Heart left ventricle (tissue), 16 donors: ENCODE results near the gene ITIH5. TPM values are rescaled to one million over a fixed set of nuclear protein-coding genes. Genes with fewer than 3 reads are reported as not detected.

Source experiments
- ATAC-seq, 4 donors: fragments of 200-7000 bp; cut with Tn5 transposase; one replicate each; pipeline ENCODE4 v1.9.1; 2020 to 2022; ENCODE audit warnings: moderate library complexity in 4 of 4, mild to moderate bottlenecking in 3 of 4, moderate number of reproducible peaks in 1 of 4
- DNase-seq, 5 donors: peaks; one replicate each; pipeline ENCODE4 v3.0.0-alpha.2; 2020
- H3K27ac ChIP-seq, 12 donors: fragments of 200-600 bp; sonication (generic) in 4 of 12; one replicate each; pipeline versions ENCODE4 v1.5.0 to v1.8.0; 2016 to 2022; ENCODE audit warnings: mild to moderate bottlenecking in 2 of 12
- H3K27me3 ChIP-seq, 9 donors: fragments of 200-600 bp; sonication (generic) in 2 of 9; one replicate each; pipeline versions ENCODE4 v1.5.1 to v1.8.0; 2016 to 2022; ENCODE audit warnings: mild to moderate bottlenecking in 3 of 9
- H3K36me3 ChIP-seq, 9 donors: fragments of 200-600 bp; sonication (generic) in 2 of 9; one replicate each; pipeline versions ENCODE4 v1.5.0 to v1.8.0; 2018 to 2022; ENCODE audit warnings: mild to moderate bottlenecking in 2 of 9
- H3K4me1 ChIP-seq, 12 donors: fragments of 200-600 bp; sonication (generic) in 4 of 12; one replicate each; pipeline versions ENCODE4 v1.5.0 to v1.8.0; 2016 to 2022; ENCODE audit warnings: mild to moderate bottlenecking in 3 of 12
- H3K4me3 ChIP-seq, 12 donors: fragments of 200-600 bp; sonication (generic) in 4 of 12; one replicate each; pipeline versions ENCODE4 v1.5.0 to v1.8.0; 2017 to 2022; ENCODE audit warnings: mild to moderate bottlenecking in 9 of 12, moderate library complexity in 4 of 12
- H3K9me3 ChIP-seq, 12 donors: fragments of 200-600 bp; sonication (generic) in 4 of 12; one replicate each; pipeline versions ENCODE4 v1.5.0 to v1.8.0; 2016 to 2022; ENCODE audit warnings: mild to moderate bottlenecking in 1 of 12
- CTCF ChIP-seq, 12 donors: fragments of 200-600 bp; sonication (generic) in 4 of 12; IDR thresholded peaks; one replicate each; pipeline versions ENCODE4 v1.5.0 to v1.8.0; 2018 to 2022; ENCODE audit warnings: antibody characterized with exemption in 12 of 12, mild to moderate bottlenecking in 5 of 12
- POLR2A ChIP-seq, 2 donors: fragments of 450-650 bp; IDR thresholded peaks; one replicate each; pipeline ENCODE4 v1.6.1; 2017; ENCODE audit warnings: antibody characterized with exemption in 2 of 2, mild to moderate bottlenecking in 2 of 2, moderate library complexity in 2 of 2
- WGBS, 4 donors: extraction: QIAGEN DNeasy Blood & Tissue Kit in 2 of 4; methylation state at CpG; one replicate each; pipeline versions ENCODE4 v1.1.5 to v1.1.7; 2013 to 2018; 5-methylcytosine and 5-hydroxymethylcytosine counted together
- intact Hi-C, 10 donors: fragments of 100-400 bp; cut with DNase I; formaldehyde crosslinking; loops; one replicate each; pipeline versions ENCODE4 v1.11.1 to v1.14.2; 2022
- polyA plus RNA-seq, 2 donors: library from polyadenylated mRNA; stranded (reverse); fragments of 200-250 nt; gene quantifications; one replicate each; pipeline ENCODE4 v1.2.3, GENCODE V29; 2013
- total RNA-seq, 9 donors: library from RNA; depleted of rRNA in 2 of 9; stranded (reverse); fragments of >200 nt in 2 of 9; fragmentation: NEBNext Ultra II Directional in 3 of 9; extraction: Animal tissue kit (Norgen Biotek cat#: 25700) in 3 of 9; gene quantifications; one replicate each; pipeline versions ENCODE4 v1.1.0 to v1.2.4, GENCODE V29; 2016 to 2023
- donor health status: ischemic (EF 13 %, LVEDD 7.1; RV severe dilation, severe dysfunction).
- donor health status: healthy with polysubstance abuse.
- donor health status: DM: no; HTN: yes; CAD: no.
- donor health status: DM: no; HTN: no; CAD: no.
- donor health status: ischemic (EF 25% LVEDD 6.9; RV normal size, moderate dysfunction).
- donor health status: ischemic (EF 25% LVEDD 5.7; RV mildly dilated, moderate dysfunction).
- donor health status: healthy.
- donor health status: DM: yes; HTN: yes; CAD: no.
- donor health status: ischemic (EF 35%, LVEDD 5.7; RV mildly dilated, moderate dysfunction).
- donor health status: nonischemic (EF 11% LVEDD 7.7; RV severe dilation, severe dysfunction).
- donor health status: DM: yes; HTN: yes; CAD: no.
- donor health status: PGD.
- donor health status: ischemic (EF 29% LVEDD 5.4; RV normal size, mild dysfunction).
- donor health status: nonischemic (EF 23%, LVEDD 6.1; RV moderate dilation, normal function).

ITIH5 gene
- total and polyA plus RNA-seq, 11 donors = 2.7 to 20.4 (median 7.1) TPM

- Histone ChIP-seq H3K36me3 (no peaks in the 10 kb centered on the region), H3K4me1 (peaks cover 0 to 18% (median 4%) of the 10 kb centered on the region in 12 donors), H3K27me3 (no peaks in the 10 kb centered on the region), H3K4me3 (no peak overlapping the region), H3K9me3 (peaks cover 0 to 13% (median 0%) of the 10 kb centered on the region in 12 donors), H3K27ac (no peak overlapping the region)
- TF ChIP-seq CTCF (IDR thresholded peaks at IDR 0.05) = no peak
- TF ChIP-seq POLR2A (IDR thresholded peaks at IDR 0.05) = no peak
- ATAC-seq (no peak), DNase-seq (no peak)
- intact Hi-C loops = loop anchor here in 3 of 10 donors (10.0 kb wide), 3 partner anchors 68 to 1748 kb away; no protein-coding TSS in a partner anchor
- 66 to 84% (median 81%) methylated on average over 3 of the region's 3 CpGs for WGBS, 4 donors
Measured at GRCh38 chr10:7537126-7537525, 129.6 kb downstream of the ITIH5 start.

- no peak for ATAC-seq
- TF ChIP-seq CTCF (IDR thresholded peaks at IDR 0.05) = no peak
- TF ChIP-seq POLR2A (IDR thresholded peaks at IDR 0.05) = no peak
- no peak overlapping the region for H3K4me3 ChIP-seq
- no peaks in the 10 kb centered on the region for H3K4me1 ChIP-seq
- intact Hi-C loops = loop anchor here in 3 of 10 donors (10.0 kb wide), 3 partner anchors 70 to 1750 kb away; no protein-coding TSS in a partner anchor
- H3K27ac ChIP-seq = no peak overlapping the region
- 70 to 76% (median 71%) methylated on average over 5 of the region's 5 CpGs for WGBS, 4 donors
- H3K27me3 ChIP-seq = peaks cover 0 to 5% (median 0%) of the 10 kb centered on the region in 9 donors
- H3K36me3 ChIP-seq = no peaks in the 10 kb centered on the region
- DNase-seq = no peak
- peaks cover 0 to 13% (median 0%) of the 10 kb centered on the region in 12 donors for H3K9me3 ChIP-seq
Measured at GRCh38 chr10:7534480-7534852, 132.3 kb downstream of the ITIH5 start.

GRCh38 chr10:7533657-7534479, 132.9 kb downstream of the ITIH5 start:
- Histone ChIP-seq H3K4me3 (no peak overlapping the region), H3K27ac (no peak overlapping the region), H3K9me3 (peaks cover 0 to 10% (median 0%) of the 10 kb centered on the region in 12 donors), H3K4me1 (no peaks in the 10 kb centered on the region), H3K36me3 (no peaks in the 10 kb centered on the region), H3K27me3 (peaks cover 0 to 5% (median 0%) of the 10 kb centered on the region in 9 donors)
- no peak for ATAC-seq
- DNase-seq = no peak
- intact Hi-C loops = loop anchor here in 3 of 10 donors (10.0 kb wide), 3 partner anchors 71 to 1751 kb away; no protein-coding TSS in a partner anchor
- TF ChIP-seq CTCF (IDR thresholded peaks at IDR 0.05) (no peak), POLR2A (IDR thresholded peaks at IDR 0.05) (no peak)
- 73 to 88% (median 87%) methylated on average over 7 of the region's 7 CpGs for WGBS, 4 donors

GRCh38 chr10:7532723-7533498, 133.9 kb downstream of the ITIH5 start:
- no peak for ATAC-seq
- no peak for TF ChIP-seq CTCF (IDR thresholded peaks at IDR 0.05)
- TF ChIP-seq POLR2A (IDR thresholded peaks at IDR 0.05) = no peak
- H3K27me3 ChIP-seq = peaks cover 0 to 6% (median 0%) of the 10 kb centered on the region in 9 donors
- no peak overlapping the region for H3K27ac ChIP-seq
- H3K36me3 ChIP-seq = no peaks in the 10 kb centered on the region
- H3K4me3 ChIP-seq = no peak overlapping the region
- intact Hi-C loops = loop anchor here in 3 of 10 donors (10.0 kb wide), 3 partner anchors 72 to 1752 kb away; no protein-coding TSS in a partner anchor
- peaks cover 0 to 2% (median 0%) of the 10 kb centered on the region in 12 donors for H3K9me3 ChIP-seq
- no peaks in the 10 kb centered on the region for H3K4me1 ChIP-seq
- DNase-seq = no peak
- WGBS, 4 donors = 65 to 79% (median 77%) methylated on average over 21 to 23 of the region's 23 CpGs
